Measurements from ENCODE around the gene SLC9A6.

Gene SLC9A6

GRCh38 chrX:136061286-136061685 is 76.1 kb downstream of the SLC9A6 start:
- DNase-seq (ENCODE audit: extremely low read depth, low read depth), result no peak
- no peak for TF ChIP-seq CTCF (IDR thresholded peaks at IDR 0.05; ENCODE audit: low read depth, low read length)

GRCh38 chrX:136061696-136062095 is 76.5 kb downstream of the SLC9A6 start:
- DNase-seq (ENCODE audit: extremely low read depth, low read depth), result no peak

GRCh38 chrX:136063340-136064079 is 78.3 kb downstream of the SLC9A6 start:
- no peak for DNase-seq (ENCODE audit: extremely low read depth, low read depth)
- TF ChIP-seq CTCF (IDR thresholded peaks at IDR 0.05; ENCODE audit: low read depth, low read length), result no peak

More at GRCh38 chrX:136061696-136062095, 76.5 kb downstream of the SLC9A6 start:
- no peak for TF ChIP-seq CTCF (IDR thresholded peaks at IDR 0.05; ENCODE audit: low read depth, low read length)

- TF ChIP-seq CTCF (IDR thresholded peaks at IDR 0.05; ENCODE audit: low read depth, low read length), result no peak
- no peak for DNase-seq (ENCODE audit: extremely low read depth, low read depth)
Measured at GRCh38 chrX:136064661-136065043, 79.4 kb downstream of the SLC9A6 start.

GRCh38 chrX:136065044-136065671 is 79.9 kb downstream of the SLC9A6 start:
- DNase-seq (ENCODE audit: extremely low read depth, low read depth), result no peak
- no peak for TF ChIP-seq CTCF (IDR thresholded peaks at IDR 0.05; ENCODE audit: low read depth, low read length)

- no peak for DNase-seq (ENCODE audit: extremely low read depth, low read depth)
- TF ChIP-seq CTCF (IDR thresholded peaks at IDR 0.05; ENCODE audit: low read depth, low read length), result no peak
Measured at GRCh38 chrX:136067097-136067496, 81.9 kb downstream of the SLC9A6 start.

GRCh38 chrX:136067966-136068365 is 82.7 kb downstream of the SLC9A6 start:
- DNase-seq (ENCODE audit: extremely low read depth, low read depth), result no peak
- TF ChIP-seq CTCF (IDR thresholded peaks at IDR 0.05; ENCODE audit: low read depth, low read length), result no peak
